NCI-H1417 (cell line): ENCODE data around the gene ERBB4.

Source experiments
- DNase-seq, 3 experiments: peaks; one replicate each; lab custom pipeline; 2025; lab: John Stamatoyannopoulos, UW

Gene ERBB4

DNA sequence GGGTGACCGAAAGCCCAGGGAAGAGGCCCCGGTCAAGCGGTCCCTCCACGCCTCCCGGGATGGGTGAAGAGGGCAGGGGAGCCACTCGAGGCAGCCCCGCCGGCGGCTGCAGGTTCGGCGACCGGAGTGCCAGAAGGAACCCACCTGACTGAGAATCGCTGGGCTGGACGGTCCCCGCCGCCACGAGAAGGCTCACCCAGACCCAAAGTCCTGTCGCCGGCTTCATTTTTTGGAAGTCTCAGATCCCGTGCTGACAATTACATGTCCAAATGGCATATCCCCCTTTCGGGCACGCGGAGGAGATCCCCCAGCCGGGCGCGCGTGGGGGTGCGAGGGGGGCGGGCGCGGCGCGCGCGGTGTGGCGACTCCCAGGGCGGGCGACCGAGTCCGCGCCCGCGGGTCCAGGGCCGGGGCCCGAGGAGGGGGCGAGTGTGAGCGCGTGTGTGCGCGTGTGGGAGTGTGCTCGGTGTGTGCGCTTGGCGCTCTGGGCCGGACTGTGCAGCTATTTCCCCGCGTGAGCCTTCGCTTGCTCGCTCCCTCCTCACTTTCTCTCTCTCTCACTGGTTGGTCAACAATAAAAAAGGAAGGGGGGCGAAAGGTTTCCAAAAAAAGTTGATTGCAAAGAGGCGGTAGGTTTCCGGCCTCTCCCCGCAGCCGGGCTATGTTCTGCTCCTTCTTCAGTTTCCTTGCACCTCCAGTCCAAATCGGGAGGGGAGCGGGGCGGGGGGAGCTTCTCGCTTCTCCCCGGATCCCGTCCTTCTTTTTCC lies at the start of gene ERBB4:
Gene ERBB4 (minus strand): TSS at position 498 of the 767 bp plus-strand sequence. CDS start 272 bp downstream, at position 226.
- DNase-seq = peak in 1 of 3 experiments; percentile 39

DNA sequence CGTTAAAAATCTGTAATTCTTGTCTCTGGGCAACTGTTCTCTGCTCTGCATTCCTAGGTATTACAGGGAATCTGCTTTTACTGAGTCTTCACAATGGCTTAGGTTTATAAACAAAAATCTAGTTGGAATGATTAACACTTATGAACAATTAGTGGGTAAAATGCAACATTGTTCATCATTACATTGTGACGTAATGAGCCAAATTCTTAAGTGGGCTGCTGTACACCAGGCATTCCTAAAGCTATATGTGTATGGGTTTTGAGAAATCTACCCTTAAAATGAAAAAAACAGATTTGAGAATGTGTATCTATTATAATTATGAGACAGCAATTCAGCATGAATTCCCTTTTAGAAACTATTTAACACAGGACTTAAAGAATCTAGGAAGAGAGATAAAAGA lies 41.5 kb upstream of the ERBB4 start:
- DNase-seq = no peak

DNA sequence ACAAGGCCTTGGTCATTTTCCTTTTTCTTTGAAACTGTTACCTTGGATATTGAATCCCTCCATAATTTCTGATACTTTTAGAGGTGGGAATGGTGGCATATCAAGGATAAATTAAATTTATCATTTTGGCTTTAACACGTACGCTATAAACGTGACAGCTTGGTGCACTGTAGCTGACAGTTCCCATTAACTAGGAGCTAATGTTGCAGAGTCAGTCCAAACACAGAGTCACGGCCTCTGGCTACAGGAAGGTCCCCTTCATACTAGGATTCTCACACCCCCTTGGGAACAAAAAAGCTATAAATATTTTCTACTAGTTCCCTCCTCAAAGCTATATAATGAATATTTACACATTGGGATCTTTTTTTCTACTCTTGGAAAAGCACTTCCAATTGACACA lies 17.7 kb upstream of the ERBB4 start:
- no peak for DNase-seq

DNA sequence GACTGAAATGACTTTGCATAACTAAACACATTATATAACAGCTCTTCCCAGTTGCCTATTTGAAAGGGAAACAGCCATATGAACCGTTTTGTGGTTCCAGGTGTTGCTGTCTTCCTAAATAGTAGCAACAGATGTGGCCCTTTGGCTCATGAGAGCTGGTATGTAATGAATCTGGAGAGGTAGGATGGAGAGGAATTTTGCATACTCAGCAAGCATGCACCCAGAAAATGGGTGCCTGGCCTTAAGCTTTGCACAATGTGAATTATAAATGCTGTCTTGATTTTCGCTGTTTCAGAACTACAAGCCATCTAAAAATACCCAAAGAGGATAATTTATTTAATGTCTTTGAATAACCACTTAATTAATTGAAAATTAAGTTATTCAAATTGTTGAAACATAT lies 15.6 kb upstream of the ERBB4 start:
- DNase-seq = no peak

DNA sequence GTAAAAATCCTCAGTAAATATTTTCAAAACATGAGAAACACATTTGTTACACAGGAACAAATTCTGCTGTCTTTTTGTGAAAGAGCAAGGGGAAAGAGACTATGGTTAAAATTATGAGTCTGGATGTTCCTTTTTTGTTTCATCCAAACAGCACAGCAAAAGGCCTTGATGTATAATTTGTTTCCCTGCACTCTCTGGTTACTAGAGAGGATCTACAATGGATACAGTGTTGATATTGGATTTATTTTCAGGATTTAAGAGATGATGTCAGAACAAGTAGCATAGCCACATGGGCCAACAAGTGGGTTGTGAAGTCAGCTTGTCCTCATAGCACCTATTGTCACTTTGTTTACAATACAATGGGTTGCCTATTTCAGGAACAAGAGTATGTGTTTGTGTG lies 11.3 kb upstream of the ERBB4 start:
- DNase-seq = no peak

DNA sequence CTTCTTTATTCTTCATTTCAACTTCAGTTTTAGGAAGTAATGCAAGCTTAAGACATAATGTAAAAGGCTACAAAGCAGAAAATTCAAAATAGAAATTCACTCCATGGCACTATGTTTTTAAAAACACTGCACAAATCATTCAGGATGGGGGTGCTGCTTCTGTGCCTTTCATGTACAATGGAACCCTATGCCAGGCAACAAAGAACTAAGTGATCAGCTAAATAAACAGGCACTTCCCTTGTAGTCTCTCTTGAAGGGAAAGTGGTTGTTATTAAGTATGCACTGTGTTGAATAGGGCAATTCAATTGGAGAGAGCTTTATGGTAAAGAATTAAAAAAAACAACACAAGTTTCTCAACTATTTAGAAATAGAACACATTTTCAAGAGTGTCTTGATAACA lies 10.9 kb upstream of the ERBB4 start:
- DNase-seq = peak in 1 of 3 experiments; percentile 53

DNA sequence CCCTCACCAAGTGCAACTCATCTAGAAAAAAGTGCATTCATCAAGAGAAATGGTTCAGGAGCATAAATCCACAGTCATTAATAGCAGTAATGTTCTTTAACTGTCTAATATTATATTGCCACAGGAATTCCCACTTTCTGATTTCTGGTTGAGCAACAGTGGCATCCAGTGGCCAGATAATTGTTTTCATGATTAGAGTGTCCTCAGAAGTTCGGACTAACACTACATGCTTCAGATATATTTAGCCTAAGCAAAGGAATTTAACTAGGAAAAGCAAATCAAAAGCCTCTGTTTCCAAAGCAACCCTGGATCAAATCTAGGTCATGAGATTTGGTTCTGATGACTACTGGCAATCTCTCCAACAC lies 9.8 kb upstream of the ERBB4 start:
- peak in 1 of 3 experiments; percentile 10 for DNase-seq

DNA sequence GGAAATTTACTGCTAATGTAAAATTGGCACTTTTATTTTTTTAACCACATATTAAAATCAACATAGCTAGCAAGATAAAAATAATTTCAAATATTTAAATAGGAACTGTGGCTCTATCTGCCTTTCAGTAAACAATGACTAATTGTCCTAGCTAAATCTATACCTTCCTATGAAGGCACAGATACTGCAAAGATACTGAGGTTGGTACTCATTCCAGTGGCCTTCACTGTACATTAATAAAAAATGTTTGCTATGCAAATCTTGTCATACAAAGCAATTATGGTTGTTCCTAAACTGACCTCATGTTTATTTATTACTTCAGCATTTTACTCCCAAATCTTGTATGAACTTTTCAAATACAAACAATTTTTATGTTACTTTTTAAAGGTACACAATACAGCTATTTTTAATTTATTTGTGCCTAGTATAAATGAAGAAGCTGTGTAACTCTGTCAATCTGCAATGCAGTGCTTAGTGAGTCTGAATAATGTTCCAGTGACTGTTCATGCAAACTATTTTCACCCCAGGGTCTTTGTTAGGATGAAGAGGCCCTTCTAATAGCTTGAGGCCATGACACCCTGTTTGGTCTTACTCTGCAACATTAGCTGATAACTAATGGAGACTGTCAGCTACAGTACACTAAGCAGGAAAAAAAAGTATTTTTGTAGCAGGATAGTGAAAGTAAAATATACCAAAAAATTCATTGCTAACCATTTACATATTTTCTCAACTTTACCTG lies 9.3 kb upstream of the ERBB4 start:
- peak in 1 of 3 experiments; percentile 11 for DNase-seq

DNA sequence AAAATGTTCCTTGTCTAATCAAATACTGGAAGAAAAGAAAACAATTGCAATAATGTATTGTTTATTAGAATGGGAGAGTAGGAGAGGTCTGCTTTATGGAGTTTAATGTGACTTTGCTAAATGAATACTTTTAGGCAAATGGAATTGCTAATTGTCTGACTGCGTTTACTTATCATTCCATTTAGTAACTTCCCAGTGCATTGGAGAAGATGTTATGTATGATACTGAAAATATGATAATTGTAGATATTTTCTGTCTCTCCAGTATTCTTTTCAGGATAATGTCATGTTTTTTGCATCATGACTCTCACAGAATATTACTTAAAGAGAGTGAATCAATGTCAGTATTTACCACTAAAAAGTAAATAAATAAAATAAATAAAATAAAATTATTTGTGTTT lies 8.1 kb upstream of the ERBB4 start:
- DNase-seq = no peak

DNA sequence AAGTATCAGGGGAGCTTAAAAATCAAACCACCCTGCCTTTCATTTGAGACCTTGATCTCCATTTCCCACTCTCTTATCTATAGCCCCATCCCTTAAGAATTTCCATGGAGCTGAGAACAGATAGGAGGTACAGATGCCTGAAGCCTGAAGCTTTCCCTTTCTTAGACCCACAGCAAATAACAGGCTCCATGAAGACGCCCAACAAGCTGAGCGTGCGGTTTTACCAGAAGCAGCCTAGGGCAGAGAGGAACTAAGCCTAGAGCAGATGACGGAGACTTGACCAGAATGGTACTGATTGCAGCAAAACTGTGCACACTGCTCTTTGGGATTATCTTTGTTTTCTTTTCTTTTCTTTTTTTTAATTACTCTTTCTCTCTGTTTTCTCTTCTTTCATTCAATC lies 1.7 kb upstream of the ERBB4 start:
- no peak for DNase-seq

DNA sequence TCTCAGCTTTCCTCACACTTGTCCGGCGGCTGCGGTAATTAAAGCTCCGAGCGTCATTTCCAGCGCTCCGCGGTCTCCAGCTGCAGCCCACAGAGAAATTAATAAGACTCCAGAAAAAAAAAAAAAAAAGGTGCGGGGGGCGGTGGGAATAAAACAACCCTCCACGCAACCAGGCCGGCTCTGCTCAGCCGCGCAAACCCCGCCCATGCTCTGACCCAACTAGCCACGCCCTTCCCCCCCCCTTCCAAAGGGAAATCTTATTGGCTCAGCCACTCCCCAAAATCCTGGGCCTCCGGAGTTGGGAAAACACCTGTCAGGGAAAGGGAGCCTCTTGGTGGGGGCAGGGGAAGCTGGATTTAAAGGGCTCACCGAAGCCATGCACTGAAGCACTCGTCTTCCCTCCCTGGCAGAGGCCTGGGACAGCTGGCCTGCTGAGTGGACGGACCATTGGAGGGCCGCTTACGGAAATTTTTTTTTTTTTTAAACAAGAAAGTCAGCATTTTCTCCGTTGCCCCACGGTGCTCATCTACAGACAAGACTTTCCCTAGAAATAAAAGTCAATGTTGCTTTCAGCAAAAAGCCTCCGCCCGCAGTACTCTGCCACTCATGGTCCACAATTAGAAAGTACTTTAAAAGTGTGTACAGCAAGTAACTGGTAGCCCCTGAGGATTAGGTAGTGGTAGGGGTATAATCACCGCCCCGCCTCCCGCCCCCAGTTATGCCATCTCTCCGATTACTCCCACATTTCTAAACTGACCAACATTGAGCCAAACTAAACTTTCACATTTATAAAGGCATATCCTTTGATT lies 674 bp upstream of the ERBB4 start:
- peak in 1 of 3 experiments; percentile 66 for DNase-seq

DNA sequence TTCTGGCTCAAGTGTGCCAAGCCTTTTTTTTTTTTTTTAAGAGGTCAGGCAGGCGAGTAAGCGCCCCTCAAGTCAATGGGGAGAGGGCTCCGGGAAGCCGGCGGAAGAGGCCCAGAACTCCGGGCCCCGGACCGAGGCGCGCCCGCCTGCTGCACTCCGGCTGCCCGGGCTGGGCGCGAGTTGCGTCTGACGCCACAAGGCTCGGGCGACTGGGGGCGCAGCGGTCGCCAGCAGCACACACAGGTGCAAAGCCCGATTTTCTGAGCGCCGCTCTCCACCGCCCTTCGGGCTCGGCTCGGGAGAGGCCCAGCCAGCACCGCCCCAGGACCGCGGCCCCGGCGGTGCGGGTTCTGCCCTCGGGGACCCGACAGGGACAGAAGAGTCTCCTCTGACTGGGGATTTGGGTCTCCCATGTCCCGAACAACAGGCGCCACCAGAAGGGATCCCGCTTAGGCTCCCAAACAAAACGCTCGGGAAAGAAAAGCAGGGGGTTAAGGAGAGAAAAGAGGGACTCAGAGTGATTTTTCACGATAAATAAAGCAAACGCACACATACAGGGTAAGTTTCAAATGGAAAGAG lies 787 bp downstream of the ERBB4 start:
- DNase-seq = peak in 2 of 3 experiments; percentile 51 to 58

DNA sequence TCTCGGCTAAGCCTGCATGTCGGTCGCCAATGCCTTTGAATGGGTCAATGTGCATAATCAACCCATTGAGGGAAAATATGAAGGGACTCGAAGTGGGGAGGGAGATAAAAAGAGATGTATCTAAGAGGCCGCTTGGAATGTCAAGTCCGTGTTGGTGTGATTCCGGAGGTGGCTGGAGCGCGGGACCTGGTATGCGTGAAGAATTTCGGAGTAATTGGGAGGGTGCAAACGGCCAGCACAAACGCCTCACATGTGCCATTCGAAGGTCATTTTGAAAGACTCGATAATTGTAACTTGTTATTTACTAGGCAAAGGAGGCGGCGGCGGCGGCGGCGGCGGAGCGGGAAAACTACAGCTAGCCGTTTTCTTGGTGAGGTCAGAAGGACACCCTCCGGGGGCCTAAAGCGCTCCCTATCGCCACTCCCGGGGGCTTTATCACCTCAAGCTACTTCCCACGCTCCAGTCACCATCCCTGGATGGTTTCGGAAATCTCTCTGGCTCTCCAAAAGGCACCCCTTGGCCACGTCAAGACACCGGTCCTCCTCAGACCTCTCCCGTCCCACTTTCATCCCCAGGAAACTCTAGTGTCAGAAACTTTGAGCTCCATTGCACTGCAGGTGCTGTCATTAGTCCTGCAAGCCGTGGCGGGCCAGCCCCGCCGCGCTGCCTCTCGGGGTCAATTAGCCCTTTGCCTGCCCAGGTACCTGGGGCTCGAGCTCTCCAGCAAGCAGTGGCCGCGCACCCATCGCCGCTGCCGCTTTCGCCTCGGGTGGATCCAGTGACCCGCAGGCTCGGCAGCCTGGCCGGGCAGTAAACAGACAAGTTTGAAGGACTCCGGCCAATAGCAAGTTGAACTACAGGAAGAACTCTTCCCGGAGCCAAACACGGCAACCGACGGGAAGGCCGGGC lies 1.5 kb downstream of the ERBB4 start:
- peak in 2 of 3 experiments; percentile 43 to 62 for DNase-seq

DNA sequence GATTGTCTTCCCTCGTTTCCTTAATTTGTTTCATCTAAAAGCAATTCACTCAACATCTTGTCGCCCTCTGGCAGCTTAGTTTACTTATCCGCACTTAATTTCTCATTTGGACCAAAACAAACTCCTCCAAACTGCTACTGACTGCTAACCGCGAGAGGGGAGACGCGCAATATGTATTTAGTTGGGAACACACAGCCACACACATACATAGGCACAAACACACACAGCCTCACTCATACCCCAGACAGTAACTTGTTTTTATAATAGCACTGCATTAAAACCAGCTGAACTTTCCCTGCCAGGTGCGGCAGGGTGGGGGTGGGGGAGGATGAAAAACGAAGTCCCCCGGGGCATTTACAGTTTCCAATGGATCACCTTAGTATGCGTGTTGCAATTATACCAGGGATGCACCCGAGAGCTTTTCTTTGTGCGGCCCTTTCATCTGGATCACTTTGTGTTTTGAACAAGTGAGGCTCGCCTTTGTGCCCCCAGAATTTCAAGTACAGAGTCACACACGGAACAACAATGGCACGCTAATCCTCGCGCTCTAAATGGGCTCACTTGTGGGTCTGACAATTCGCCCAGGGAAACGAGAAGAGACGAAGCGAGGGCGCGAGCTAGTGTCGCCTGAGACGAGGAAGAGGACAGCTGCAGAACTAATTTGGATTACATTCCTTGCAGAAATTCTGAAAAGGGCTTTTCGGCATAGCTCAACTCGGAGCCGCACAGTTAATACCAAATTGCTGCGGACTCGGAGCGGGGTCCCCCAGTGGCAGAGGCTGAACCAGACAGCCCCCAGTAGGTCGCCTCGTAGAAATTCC lies 2.4 kb downstream of the ERBB4 start:
- peak in 2 of 3 experiments; percentile 48 to 70 for DNase-seq

DNA sequence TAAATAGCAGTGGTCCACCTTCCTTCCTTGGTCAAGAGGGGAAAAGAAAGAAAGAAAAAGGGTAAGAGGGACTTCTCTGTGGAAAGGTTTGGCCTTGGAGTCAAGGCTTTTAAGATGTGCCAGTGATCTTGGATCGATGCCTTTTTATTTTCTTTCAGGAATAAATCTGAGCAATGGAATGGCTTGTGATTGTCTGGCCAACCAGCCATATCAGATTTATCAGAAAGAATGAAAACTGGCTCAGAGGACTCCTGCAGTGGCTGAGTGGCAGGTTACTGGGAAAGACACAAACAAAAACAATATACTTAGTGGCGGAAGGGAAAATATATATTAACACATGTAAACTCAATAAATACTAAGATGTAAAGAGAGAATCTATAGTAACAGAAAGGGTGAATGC lies 4.3 kb downstream of the ERBB4 start:
- no peak for DNase-seq

DNA sequence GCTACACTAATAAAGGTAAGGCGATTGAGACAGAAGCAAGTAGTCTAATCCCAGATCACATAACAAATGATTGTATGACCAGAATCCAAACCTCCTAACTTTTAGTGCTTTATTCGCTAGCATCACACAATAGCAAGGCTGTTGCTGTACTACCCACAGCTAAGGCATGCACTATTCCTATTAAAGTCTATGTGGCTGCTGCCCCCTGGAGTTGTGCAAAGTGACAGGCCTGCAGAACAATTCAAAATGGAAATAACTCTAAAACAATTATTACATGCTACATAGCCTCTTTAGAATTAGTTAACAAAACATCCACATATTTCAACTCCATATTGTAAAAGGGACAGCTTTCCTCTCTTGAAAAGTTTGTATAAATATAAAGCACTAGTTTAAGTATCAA lies 6.0 kb downstream of the ERBB4 start:
- peak in 1 of 3 experiments; percentile 10 for DNase-seq

DNA sequence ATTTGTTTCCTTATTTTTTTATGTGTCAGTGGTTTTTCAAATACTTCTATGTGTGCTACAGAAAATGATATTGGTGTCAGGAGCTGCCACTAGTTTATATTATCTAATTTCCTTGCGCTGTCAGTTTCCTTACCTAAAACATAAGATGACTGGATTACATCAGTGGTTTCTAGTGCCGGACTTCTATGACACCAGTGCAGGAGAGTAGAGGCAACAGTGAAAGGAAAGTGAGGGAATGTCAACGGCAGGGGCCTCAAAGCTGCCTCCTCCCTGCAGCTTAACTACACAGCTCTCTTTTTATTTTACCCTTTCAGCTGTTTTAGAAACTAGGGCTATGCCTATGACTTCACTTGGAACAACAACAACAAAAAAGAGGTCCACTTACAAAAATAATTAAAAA lies 6.5 kb downstream of the ERBB4 start:
- DNase-seq = no peak

DNA sequence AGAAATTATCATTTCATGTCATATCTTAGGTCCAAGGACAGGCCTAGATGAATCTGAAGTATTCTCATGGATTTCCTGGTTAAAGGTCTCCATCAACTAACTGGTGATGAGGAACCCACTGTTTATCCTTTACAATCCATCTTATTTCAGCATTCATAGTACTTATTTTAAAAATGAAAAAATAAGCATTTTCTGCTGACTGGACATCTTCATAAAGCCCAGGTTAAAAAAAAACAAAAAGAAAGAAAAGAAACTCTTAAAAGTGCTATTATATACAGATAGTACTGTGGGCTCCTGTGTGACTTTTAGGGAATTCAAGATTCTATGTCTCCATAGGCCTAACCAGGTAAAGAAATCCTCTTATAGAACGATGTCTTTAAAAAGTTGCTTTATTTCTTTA lies 7.1 kb downstream of the ERBB4 start:
- no peak for DNase-seq

DNA sequence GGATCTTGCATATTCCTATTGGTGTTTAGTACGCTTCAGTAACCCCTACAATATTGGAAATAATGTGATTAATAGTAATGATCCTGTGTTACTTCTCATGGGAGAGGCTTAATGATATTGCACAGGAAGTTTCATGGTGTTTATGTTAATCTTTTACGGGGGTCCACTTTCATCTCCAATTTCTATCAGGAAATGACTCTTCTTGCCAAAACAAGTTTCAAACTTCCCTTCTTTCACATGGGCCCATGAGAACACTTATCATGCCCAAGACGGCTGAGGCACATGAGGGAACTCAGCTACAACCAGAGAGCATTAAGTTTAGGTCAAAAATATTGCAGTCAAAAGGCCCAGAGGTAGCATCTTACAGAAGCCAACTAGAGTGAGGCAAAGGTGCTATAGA lies 7.6 kb downstream of the ERBB4 start:
- no peak for DNase-seq

DNA sequence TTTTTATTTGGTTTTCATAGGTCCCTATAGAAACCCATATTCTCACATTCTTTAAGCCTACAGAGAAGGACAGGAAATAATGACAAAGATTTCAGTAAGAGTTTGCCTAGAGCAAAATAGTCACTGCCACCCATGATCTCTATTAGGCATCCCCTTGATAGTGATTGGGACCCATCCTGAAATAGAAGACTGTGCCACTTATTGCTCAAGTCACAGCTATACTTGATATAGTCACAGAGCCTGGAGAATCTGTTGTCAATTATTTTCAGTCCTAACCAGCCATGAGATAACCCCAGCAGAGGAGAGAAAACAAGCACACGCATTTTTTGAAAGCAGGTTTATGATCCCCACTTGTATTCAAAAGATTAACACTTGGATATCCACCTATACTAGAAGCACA lies 8.2 kb downstream of the ERBB4 start:
- DNase-seq = no peak
